NCI-H510A (cell line): ENCODE data around the gene LASP1.
A peak's percentile ranks its signal among the peaks of the same experiment; 100 is the strongest.

Source experiments
- DNase-seq: peaks from one replicate; lab custom pipeline; 2025; lab: John Stamatoyannopoulos, UW

The LASP1 gene

DNA sequence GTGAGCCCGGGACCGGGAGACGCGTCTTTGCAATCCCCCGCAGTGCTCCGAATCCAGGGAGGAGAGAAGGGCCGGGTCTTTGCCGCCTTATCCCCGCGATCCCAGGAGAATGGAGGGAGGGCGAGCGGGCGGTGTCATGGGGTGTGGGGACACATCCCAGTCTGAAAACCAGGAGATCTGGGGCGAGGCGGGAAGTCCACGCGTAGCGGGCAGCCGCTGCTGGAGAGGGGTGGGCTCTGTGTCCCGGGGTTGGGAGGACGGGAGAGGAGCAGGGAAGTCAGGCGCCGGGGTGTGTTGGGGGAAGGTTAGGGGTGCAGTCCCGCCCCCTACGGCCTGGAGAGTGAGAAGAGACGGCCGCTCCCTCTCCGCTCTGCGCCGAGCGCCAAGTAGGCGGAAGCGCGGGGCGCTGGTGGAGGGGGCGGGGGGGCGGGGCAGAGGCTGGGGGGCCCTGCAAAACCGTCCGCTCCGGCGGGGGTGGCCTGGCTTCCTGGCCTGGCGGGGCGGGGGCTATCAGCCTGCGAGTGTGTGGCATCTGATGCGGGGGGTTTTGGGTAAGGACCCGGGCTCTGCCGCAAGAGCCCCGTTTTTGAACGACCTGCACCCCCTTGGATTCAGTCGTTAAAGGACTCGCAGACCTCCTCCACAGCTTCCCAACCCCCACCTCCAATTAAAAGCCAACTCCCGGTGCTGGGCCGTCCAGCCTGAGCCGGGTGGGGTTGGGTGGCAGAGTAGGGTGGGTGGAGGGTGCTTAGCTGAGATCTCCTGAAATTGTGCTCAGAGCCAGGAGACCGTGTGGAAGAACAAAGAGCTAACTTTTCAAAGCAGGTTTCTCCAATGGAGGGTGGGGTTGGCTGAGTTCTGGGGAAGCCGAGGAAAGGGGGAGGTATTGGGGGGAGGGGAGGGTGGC lies 654 bp downstream of the LASP1 start:
- no peak for DNase-seq

DNA sequence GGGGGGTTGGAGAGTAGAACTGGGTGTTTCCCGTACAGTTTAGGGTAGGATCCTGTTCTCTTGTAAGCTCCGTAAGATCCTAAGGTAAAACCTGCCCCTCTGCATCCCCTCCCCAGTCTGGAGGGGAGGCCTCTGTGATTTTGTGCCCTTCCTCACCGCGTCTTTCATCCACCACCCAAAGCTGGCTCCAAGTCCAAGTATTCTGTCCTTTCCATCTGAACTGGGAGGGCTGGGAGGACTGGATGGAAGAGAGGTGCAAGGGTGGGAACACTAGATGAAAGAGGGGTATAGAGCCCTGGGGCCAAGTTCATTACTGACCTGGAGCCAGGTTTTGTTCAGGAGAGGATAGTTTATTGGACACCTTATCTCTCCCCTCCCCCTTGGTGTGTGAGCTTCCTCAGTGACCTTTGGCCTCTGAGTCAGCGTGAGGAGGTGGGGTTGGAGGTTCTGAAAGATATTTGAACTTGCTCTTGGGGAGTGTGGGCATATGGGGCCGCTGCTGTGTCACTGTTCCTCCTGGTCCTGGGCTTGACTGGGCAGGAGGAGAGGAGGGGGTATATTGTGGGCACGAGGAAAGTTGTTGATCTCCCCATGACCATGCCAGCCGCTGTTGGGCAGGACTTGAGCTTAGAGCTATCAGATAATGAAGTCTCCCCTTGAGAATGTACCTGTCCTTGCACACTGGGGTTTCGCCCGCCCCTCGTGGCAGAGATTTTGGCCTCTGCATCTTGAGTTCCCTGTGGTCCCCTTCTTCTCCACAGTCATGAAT lies 1.6 kb downstream of the LASP1 start:
- DNase-seq, result peak; percentile 37

DNA sequence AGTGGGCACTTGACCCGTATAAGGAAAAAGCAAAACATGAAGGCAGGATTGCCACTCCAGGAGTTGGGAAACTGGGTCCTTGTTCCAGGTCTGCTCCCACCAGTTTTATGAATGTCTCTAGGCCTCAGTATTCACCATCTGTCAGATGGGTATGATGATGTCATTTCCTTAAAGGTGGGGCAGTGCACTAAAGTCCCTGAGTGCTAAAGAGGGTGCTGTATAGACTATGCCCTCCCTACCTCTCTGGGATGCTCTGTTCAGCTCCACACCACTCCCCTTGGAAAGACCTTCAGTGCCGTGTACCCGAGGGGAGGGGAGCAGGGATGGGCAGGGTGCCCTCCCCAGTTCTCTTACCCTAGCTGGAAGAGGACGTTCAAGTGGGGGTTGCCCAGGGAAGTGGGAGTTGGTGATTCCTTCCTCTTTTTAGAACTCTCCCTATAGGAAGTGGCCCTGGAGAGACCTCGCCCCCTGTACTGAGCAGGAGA lies 2.2 kb downstream of the LASP1 start:
- DNase-seq, result no peak

DNA sequence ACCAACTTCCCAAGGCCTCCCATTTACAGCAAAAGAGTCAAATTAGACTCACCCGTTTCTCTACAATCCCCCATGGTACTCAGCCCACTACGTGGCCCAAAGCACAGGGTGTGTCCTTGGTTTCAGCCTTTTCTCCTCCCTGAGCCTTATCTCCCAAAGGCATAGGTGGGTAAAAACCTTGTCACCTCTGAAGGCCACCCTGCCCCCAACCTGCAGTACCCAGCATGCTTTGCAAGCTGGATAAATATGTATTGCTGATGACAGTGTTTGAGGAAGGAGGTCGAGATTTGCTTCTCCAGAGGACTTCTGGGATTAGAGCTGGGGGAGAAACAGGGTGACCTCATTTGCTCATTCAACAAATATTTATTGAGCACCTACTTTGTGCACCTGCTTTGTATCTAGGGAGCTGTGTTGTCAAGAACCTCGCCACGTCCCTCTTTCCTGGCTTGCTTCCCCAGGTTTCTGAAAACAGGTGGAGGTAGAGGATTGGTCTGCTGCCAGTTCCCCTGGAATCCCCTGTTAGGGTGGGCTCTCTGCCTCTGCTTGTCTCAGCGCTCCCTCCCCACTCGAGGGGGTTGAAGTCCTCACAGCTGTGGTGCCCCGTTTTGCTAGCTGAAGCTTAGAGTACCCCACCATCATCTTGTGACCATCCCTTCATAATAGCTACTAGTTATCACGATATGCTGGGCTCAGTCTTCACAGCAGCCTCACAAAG lies 3.0 kb downstream of the LASP1 start:
- no peak for DNase-seq

DNA sequence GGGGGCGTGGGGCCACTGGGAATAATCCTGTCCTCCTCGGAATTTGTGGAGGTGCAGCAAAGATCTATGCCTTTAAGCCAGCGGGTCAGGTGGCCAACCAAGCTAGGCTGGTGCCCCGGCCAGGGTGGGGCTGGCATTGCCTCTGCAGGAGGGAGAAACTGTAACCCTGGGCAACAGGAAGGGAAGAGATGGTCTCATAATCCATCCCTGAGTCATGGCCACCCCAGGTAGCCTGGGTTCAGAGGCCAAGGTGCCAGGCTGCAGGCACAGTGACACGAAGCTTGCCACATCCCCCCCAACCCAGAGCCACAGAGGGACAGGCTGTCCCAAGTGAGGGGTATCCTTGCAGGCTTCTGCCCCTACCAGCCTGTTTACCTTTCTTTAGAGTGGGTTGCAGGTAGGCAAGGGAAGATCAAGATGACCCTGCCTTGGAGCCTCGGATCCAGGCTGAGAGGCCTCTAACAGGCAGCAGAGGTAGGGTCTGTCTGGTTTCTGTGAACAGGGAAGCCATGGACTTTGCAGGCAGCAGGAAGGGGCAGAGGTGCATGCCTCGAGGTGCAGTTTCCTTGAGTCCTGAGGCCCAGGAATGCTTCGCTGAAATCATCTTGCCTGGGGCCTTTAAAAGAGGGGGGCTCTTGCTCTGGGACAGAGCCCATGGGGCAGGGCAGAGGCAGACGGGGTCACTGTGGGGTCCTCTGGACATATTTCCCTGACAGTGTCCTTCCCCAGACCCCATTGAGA lies 4.0 kb downstream of the LASP1 start:
- DNase-seq, result no peak

DNA sequence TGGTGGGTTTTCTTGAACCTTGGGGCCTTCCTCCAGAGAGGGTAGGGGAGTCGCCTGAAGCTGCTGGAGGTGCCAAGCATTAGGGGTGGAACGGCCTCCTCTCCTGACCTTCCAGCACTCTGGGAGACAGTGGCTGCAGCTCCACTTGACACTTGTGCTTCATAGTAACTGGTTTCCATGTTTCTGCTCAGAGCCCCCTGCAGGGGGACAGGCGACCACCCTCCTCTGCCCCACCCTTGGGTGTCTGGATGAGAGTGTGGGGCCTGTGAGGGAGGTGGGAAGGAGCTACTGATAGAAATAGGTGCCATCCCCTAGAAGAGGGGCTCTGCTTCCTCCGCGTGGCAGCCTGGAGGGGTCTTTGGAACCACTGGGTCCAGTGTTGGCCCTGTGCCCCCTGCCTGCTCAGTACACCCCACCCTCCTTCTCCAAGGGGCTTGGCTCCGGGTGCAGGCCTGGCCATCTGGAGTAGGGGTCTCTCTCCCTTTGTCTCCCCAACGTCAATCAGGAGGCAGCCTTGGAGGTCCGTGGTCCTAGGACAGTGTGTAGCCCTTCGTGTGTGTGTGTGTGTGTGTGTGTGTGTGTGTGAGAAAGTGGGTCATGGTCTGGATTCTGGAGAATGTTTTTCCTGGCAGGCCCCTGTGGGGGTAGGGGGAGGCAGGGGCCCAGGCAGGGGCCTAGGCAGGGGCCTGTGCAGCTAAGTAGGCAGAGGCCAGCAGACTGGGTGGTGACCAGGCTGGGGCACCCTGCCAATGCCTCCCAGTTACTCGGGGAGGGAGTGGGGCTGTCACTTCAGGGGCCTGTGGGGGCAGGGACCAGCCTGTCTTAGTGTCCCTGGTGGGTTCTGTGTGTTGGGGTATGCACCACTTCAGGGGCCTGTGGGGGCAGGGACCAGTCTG lies 4.9 kb downstream of the LASP1 start:
- DNase-seq, result no peak

DNA sequence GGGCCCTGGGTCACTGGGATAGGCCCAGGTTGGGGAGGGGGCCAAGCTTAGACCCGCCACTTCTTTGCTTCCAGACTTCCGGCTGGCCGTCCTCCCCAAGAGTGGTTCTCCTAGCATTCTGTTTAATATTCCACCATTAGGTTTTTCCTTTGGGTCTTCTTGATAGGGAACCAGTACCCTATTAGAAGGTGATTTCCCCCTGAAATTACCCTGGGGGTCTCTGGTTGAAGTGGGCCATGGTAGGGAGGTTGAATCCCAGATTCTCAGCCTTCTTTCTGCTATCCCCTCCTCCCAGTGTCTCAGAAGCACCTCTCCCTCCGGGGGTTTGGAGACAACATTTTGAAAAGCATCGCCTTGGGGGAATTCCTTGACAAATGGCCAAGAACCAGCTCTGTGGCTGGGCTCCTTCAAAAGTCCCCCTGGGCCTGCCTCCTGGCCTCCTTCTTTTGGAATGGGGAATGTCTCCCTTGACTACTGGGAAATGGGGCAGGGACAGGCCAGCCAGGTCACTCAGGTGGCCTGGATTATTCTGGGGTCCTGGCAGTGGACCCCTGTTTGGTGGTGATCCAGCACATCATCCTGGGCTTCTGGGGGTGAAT lies 5.7 kb downstream of the LASP1 start:
- DNase-seq, result no peak

DNA sequence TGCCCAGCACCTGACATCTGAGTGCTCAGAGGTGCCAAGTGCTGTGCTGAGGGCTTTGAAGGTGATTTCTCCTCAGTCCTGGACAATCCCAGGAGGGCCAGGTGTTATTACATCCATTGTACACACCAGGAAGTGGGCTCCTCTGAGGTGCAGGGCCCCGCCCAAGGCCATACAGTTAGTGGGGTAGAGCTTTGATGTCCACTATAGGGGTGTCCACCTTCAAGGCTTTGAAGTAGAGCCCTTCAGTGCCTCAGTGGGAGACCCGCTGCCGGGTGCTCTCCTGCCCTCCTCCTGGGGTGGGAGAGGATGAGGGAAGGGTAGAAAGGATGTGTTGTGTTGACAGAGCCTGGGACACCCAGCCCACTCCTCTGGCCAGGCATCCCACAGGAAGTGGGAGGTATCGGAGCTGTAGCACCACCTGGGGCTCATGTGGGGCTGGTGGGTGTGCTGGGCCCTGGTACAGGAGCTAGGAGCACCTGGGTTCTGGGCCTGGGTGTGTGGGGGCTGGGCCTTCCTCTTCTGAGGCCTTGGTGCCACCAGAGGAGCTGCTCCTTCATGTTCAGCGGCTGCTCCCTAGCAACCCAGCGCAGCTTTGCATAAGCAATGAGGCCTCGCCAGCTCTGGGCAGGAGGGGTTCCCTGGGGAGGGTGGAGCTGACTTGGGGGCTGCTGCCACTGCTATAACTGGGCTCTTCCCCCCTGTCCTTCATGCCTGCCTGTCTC lies 7.4 kb downstream of the LASP1 start:
- DNase-seq, result no peak

DNA sequence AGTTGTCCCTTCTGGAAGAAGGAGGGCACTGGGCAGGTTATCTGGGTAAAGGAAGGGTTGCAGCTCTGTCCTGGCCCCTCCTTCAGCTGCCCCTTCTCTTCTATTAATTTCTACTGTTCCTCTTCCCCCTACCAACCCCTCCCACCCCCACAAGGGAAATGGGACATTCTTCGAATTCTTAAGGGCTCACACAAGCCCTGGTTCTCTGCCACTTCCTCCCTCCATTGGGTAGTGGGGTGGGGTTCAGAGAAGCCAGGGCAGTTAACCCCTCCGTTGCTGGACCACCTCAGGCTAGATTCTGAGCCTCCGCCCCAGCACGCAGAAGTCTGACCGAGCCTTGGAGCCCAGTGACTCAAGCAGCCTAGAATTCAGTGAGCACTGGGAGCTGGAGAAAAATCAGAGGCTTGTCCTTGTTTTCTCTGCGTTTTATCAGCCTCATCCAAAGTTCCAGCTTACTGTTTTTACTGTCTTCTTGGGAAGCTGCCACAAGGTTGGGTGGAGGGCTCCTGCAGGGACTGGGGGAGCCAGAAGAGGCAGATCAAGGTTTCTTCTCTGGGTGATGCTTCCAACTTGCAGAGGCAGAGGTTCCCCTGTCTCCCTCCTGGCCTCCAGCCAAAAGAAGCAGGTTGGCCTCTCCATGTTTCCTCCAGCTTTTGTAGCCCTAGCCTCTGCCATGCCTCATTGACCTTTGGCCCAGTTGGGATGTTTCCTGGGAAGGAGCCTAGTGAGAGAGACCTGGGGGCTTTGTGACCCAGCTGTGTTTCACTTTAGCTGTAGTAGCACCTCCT lies 10.2 kb downstream of the LASP1 start:
- DNase-seq, result no peak

DNA sequence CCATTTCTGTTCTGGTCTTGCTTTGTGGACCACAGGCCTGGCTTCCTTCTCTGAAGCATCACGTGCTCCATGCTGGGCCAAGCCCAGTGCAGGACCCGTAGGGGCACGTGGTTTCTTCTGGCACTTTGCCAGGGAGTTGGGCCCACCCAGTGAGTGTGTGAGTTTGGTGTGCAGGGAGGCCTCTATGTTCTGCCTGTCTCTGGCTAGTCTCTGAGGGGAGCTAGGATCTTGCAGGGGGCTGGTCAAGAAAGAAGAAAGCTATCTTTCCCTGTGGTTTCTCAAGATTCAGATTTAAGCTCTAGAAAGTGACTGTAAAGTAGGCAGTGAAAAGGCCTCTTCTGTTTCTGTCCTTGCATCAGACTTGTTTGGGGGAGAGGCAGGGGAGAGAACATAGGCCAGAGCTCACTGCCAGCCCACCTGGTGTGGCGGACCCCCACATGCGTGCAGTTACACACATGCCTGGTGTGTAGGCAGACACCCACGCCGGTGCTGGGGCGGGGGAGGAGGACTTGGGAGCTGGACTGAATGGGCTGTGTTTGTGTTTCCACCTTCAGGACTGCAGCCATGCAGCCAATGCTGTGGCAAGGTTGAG lies 11.8 kb downstream of the LASP1 start:
- no peak for DNase-seq

DNA sequence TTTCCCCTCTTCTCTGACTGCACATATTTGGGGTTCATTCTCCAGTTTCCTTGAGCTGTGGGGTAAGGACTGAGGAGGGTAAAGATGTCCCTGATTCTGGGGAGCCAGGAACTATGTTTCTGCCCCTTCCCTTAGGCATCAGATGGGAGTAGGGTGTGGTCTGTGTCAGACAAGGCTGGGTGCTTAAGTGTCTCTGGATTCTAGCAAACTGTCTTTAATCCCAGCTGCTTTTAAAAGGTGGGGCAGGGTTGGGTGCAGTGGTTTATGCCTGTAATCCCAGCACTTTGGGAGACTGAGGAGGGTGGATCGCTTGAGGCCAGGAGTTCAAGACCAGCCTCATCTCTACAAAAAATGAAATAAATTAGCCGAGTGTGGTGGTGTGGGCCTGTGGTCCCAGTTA lies 13.0 kb downstream of the LASP1 start:
- DNase-seq, result no peak

DNA sequence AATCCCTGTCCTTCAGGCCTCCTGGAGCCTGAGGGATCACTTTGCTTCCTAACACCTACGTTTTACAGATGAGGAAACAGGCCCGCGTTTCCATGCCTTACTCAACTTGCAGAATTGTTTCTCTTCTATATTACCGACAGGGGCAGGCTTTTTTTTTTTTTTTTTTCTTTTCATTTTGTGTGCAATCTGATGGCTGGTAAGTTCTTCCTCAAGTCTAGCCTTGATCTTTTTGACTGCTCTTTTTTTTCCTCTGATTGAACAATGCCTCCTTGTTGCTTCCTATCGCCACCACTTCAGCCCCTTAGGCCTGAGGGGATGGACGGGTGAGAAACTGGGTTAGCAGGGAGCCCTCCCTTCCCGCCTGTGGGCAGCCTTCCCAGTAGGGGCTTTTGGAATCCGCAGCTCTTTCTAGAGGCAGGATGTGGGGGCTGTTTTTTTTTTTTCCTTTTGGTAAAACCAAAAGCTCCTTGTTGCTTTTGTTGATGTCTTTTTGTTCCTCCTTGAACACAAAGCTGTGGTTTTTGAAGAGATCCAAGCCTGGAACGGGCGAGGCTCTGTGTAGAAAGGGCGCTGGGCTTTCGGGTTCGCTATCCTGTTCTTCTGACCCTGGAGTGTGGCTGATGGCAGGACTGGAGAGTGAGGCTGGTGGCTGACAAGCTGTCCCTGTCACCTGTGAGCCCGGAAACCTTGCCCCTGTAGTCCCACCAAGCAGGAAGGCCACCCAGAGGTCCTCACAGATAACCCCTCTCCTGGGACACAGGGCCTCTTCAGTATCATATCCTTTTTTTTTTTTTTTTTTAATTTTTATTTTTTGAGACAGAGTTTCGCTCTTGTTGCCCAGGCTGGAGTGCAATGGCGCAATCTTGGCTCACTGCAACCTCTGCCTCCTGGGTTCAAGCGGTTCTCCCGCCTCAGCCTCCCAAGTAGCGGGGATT lies 14.0 kb downstream of the LASP1 start:
- no peak for DNase-seq

DNA sequence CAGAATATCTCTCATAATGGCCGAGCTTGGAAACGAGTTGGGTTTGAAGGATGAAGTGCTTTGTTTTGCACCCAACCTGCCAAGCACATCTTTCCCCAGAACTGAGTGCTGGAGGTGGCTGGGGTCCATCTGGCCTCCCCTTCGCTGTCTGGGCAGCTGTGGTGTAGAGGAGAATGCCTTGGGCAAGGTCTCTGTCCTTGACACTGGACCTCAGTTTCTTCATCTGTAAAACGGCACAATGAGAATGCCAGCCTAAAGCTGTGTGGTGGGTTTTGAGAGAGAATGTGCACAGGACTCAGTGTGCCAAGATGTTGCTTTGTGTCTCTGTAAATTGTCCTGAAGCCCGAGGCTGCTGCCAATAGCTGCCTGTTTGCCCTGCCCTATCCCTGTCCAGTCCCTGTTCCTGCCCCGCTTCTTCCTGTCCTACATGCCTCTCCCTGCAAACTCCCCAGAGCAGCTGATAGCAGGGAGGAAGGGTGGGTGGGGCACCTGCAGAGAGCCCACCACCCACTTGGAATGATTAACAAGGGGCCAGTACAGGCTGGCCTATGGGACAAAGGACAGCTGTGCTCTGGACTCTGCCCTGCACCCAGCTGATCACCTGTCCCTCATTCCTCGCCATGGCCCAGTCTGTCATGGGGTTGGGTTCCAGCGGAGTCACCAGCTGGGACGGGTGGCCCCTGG lies 15.3 kb downstream of the LASP1 start:
- no peak for DNase-seq

DNA sequence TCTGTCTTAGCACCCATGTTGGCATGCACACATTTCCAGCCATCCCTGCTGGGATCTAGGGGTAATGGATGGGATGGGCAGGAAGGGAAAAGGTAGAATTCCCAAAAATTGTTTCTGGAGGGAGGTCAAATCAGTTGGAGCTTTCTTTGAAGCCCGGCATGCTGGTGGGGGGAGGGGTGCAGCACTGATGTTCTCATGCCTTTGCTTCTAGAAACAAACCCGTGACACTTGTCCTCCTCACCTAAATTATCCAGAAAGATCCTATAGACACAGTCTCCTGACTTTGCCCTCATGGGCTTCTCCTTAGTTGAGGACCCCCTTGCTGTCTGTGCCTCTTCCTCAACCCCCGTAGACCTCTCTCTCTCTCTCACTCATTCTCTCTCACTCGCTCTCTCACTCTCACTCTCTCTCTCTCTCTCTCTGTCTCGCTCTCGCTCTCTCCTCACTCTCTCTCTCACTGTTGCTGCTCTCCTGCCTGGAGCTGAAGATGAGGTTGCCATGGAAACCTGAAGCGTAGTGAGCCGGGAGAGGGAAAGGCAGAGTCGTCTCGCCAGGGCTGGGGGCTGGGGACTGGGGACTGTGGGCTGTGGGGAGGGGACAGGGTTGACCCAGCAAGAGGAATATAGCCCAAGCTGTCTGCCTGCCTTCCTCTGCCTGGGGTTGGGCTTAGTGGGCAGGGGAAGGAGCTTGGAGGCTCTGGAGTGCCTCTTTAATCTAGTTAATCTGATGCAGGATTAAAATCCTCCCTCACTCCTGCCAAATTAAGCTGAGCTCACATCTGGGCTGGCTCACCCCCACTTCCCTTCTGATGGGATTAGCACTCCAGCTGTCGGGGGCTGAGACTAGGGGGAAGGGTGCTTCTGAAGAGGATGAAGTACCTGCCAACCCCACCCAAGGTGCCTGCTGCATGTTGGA lies 16.1 kb downstream of the LASP1 start:
- DNase-seq, result no peak

DNA sequence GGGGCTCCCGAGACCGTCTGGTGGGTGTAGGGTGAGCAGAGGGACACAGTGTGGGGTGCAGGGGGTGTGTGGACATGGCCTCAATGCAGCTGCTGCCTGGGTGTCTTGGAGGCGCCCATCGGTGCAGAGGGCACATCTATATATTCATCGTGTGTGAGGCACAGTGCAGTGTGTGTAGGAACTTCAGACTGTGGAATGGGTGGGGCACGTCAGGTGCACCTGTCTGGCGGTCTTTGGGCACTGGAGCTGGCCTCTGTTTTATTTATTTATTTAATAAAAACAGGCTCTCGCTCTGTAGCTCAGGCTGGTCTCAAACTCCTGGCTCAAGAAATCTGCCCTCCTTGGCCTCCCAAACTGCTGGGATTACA lies 16.8 kb downstream of the LASP1 start:
- DNase-seq, result no peak

DNA sequence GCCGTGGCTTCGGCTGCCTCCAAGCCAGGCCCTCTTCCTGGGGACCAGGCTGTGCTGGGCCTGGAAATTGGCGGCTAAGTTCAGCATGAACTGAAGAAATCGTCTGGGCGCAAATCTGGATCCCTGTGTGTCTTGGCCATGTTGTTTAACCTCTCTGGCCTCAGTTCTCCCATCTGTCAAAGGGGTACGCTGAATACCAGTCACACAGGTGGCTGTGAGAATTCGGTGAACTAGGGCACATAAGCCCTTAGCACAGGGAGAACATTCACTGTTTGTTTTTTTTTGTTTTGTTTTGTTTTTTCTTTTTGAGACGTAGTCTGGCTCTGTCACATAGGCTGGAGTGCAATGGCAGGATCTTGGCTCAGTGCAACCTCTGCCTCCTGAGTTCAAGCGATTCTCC lies 19.0 kb downstream of the LASP1 start:
- no peak for DNase-seq
